Epithelial cell of proximal tubule (primary cell): ENCODE data around the gene KIF20A. TPM values are rescaled to one million over a fixed set of nuclear protein-coding genes. Genes with fewer than 3 reads are reported as not detected.

Experiments used
- DNase-seq: peaks from one replicate; pipeline ENCODE4 v3.0.0-alpha.2; 2011; ENCODE audit warnings: low read depth
- H3K4me3 ChIP-seq: 2 replicates; pipeline ENCODE4 v1.5.1; 2011; ENCODE audit warnings: low read depth, mild to moderate bottlenecking, low read length
- CTCF ChIP-seq: conservative IDR thresholded peaks from 2 replicates; pipeline ENCODE4 v1.5.1; 2012; ENCODE audit warnings: low read depth, mild to moderate bottlenecking, low read length
- total RNA-seq: library from RNA; depleted of rRNA; stranded (reverse); fragments of >200 nt; gene quantifications from 2 replicates; pipeline ENCODE4 v1.2.3, GENCODE V29; 2015

KIF20A gene
- total RNA-seq, 1 donor from 2014 or later, result 49.6 TPM

DNA sequence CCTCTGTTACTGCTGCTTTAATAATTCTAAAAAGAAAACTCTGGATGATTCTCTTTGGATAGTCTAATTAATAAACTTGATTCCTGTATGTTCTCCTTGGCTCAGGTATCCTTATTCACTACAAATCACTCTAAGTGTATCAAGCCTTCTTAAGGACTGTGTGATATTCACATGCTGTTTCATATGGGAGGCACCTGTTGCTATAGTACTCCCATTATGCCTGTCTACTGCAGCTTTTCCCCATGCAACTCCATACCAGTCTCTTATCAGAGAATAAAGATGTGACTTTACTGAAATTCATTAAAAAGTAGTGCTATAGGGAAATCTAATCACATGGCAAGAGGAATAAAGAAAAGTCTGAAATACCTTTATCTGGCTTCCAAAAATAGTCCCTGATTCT is 15.2 kb upstream of the KIF20A start:
- no peak overlapping the region for H3K4me3 ChIP-seq
- TF ChIP-seq CTCF, result no peak
- no peak for DNase-seq

DNA sequence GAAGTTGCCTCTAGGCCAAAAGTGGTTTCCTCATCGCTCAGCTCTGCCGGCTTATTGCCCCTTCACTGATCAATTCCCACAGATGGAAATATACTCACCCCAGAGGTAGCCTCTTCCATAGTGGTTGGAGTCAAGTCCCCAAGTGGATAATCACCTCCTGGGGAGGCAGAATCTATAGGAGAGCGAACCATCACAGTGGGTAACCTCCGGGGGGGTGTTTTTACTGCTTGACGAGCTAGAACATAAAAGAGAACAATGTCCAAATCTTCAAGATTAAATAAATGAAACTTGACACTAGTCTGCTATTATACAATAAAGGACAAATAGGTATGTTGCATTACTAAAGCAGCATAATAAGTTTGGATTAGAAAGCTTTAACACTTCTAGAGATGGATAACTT is 9.8 kb upstream of the KIF20A start:
- H3K4me3 ChIP-seq, result no peak overlapping the region
- TF ChIP-seq CTCF, result no peak
- DNase-seq, result no peak

DNA sequence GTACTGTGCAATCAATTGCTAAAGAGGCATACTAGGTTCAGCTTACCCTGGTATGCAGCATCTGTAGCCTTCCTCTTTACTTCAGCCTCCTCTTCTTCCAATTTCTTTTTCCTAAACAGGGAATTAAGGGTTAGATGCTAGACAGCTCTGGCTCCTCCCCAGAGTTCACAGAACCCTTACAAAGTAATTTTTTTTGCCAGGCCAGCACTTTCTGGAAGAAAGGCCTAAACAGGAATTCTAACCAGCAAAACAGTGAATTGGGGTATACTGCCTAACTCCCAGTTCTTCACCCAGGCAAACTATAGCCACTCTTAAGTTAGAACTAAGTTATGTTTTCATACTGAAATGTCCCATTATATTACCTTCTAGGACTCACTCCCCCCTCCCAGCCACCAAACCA is 8.6 kb upstream of the KIF20A start:
- no peak for TF ChIP-seq CTCF
- H3K4me3 ChIP-seq, result no peak overlapping the region
- DNase-seq, result no peak

GRCh38 chr5:138177941-138178515 is 884 bp upstream of the KIF20A start:
- DNase-seq, result no peak
- no peak for TF ChIP-seq CTCF

GRCh38 chr5:138179277-138179857 is 455 bp downstream of the KIF20A start:
- peak overlapping the region; percentile 87 for H3K4me3 ChIP-seq
- TF ChIP-seq CTCF, result no peak
- DNase-seq, result no peak

More at GRCh38 chr5:138177941-138178515, 884 bp upstream of the KIF20A start:
- peak overlapping the region; percentile 87 for H3K4me3 ChIP-seq

DNA sequence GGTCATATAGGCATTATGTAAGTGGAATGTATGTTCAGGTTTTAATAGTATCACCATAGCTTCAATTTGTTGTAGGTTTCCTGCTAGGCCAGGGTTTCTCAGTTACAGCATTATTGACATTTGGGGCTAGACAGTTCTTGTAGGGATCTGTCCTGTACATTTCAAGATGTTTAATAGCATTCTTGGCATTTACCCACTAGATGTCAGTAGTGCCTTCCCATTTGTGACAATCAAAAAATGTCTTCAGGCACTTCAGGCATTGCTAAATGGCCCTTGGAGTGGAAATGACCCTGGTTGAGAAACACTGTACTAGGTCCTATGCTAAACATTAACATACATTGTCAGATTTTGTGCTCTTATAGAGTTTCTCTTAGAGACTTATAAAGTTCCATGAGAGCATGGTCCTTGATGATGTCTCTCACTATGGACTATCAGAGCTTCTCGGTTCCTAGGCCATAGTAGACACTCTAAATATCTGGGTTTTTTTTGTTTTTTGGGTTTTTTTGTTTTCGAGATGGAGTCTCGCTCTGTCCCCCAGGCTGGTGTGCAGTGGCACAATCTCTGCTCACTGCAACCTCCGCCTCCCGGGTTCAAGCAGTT is 1.4 kb downstream of the KIF20A start:
- peak; percentile 70 for TF ChIP-seq CTCF
- peak; percentile 36 for DNase-seq
- peak overlapping the region; percentile 87 for H3K4me3 ChIP-seq

GRCh38 chr5:138180841-138181240 is 1.9 kb downstream of the KIF20A start:
- TF ChIP-seq CTCF, result no peak
- no peak for DNase-seq
- H3K4me3 ChIP-seq, result no peak overlapping the region
